Thymus (tissue), 11 donors: ENCODE results near the gene ENC1. TPM values are rescaled to one million over a fixed set of nuclear protein-coding genes. Genes with fewer than 3 reads are reported as not detected.

Source experiments
- DNase-seq, 9 donors: peaks; one replicate each; pipeline ENCODE4 v3.0.0-alpha.2; 2013; ENCODE audit warnings: low spot score in 9 of 9, low read depth in 6 of 9, missing footprints in 1 of 9
- H3K27ac ChIP-seq, 2 donors: one replicate each; pipeline ENCODE4 v1.5.1; 2013; ENCODE audit warnings: control low read depth in 1 of 2, low read depth in 1 of 2, low read length in 1 of 2, mild to moderate bottlenecking in 1 of 2, moderate library complexity in 1 of 2
- H3K27me3 ChIP-seq, 2 donors: one replicate each; pipeline ENCODE4 v1.5.1; 2013; ENCODE audit warnings: low read length in 1 of 2; ENCODE audit not compliant: control insufficient read depth in 2 of 2, insufficient read depth in 1 of 2
- H3K36me3 ChIP-seq, 2 donors: one replicate each; pipeline ENCODE4 v1.5.1; 2013; ENCODE audit warnings: low read length in 1 of 2, mild to moderate bottlenecking in 1 of 2, moderate library complexity in 1 of 2; ENCODE audit not compliant: control insufficient read depth in 2 of 2, insufficient read depth in 2 of 2
- H3K4me1 ChIP-seq, 2 donors: one replicate each; pipeline ENCODE4 v1.5.1; 2013; ENCODE audit warnings: low read length in 2 of 2; ENCODE audit not compliant: control insufficient read depth in 2 of 2, insufficient read depth in 2 of 2
- H3K4me3 ChIP-seq, 2 donors: one replicate each; pipeline ENCODE4 v1.5.1; 2013; ENCODE audit warnings: low read length in 2 of 2, control low read depth in 1 of 2, mild to moderate bottlenecking in 1 of 2
- H3K9me3 ChIP-seq, 2 donors: one replicate each; pipeline ENCODE4 v1.5.1; 2013; ENCODE audit warnings: low read length in 1 of 2, mild to moderate bottlenecking in 1 of 2; ENCODE audit not compliant: control insufficient read depth in 2 of 2, insufficient read depth in 1 of 2
- WGBS: extraction: QIAGEN DNeasy Blood & Tissue Kit; methylation state at CpG from one replicate; pipeline ENCODE4 v1.1.7; 2013; 5-methylcytosine and 5-hydroxymethylcytosine counted together
- polyA plus RNA-seq: library from polyadenylated mRNA; stranded (reverse); fragments of 200-250 nt; gene quantifications from one replicate; pipeline ENCODE4 v1.2.3, GENCODE V29; 2013
- total RNA-seq: library from RNA; stranded (reverse); fragments of 120-200 nt; gene quantifications from one replicate; pipeline ENCODE4 v1.2.4, GENCODE V29; 2013
- donor health status: healthy.

ENC1 gene
- total and polyA plus RNA-seq, 2 donors, result 5.9 to 8.4 TPM

GRCh38 chr5:74629326-74629725, 11.2 kb downstream of the ENC1 start:
- H3K27ac ChIP-seq, result no peak overlapping the region
- WGBS, result 94% methylated on average over 4 of the region's 4 CpGs
- no peak overlapping the region for H3K4me3 ChIP-seq
- peaks cover 6 to 25% of the 10 kb centered on the region in 2 donors for H3K4me1 ChIP-seq
- H3K9me3 ChIP-seq, result no peaks in the 10 kb centered on the region
- DNase-seq, result no peak
- H3K27me3 ChIP-seq, result no peaks in the 10 kb centered on the region
- H3K36me3 ChIP-seq, result peaks cover 5 to 38% of the 10 kb centered on the region in 2 donors

- Histone ChIP-seq H3K36me3 (peaks cover 3 to 32% of the 10 kb centered on the region in 2 donors), H3K27ac (no peak overlapping the region), H3K4me3 (no peak overlapping the region), H3K9me3 (no peaks in the 10 kb centered on the region), H3K4me1 (peaks cover 6 to 20% of the 10 kb centered on the region in 2 donors), H3K27me3 (no peaks in the 10 kb centered on the region)
- WGBS, result 95% methylated on average over 6 of the region's 6 CpGs
- DNase-seq, result no peak
Measured at GRCh38 chr5:74628359-74628758, 12.2 kb downstream of the ENC1 start.

- Histone ChIP-seq H3K4me1 (peaks cover 3 to 18% of the 10 kb centered on the region in 2 donors), H3K27ac (no peak overlapping the region), H3K27me3 (no peaks in the 10 kb centered on the region), H3K4me3 (no peak overlapping the region), H3K9me3 (no peaks in the 10 kb centered on the region), H3K36me3 (peaks cover 3 to 26% of the 10 kb centered on the region in 2 donors)
- DNase-seq, result no peak
- WGBS, result 94% methylated on average over 4 of the region's 4 CpGs
Measured at GRCh38 chr5:74627646-74628279, 12.8 kb downstream of the ENC1 start.

- Histone ChIP-seq H3K9me3 (no peaks in the 10 kb centered on the region), H3K4me3 (no peak overlapping the region), H3K36me3 (peaks cover 3 to 23% of the 10 kb centered on the region in 2 donors), H3K27me3 (no peaks in the 10 kb centered on the region), H3K4me1 (peaks cover 0 to 7% of the 10 kb centered on the region in 2 donors), H3K27ac (no peak overlapping the region)
- WGBS, result 96% methylated on average over 7 of the region's 7 CpGs
- DNase-seq, result no peak
Measured at GRCh38 chr5:74626386-74627222, 13.9 kb downstream of the ENC1 start.

- no peak for DNase-seq
- 80% methylated on average over 5 of the region's 5 CpGs for WGBS
Measured at GRCh38 chr5:74625742-74626241, 14.7 kb downstream of the ENC1 start.

GRCh38 chr5:74624931-74625505, 15.5 kb downstream of the ENC1 start:
- Histone ChIP-seq H3K4me1 (no peaks in the 10 kb centered on the region), H3K27me3 (no peaks in the 10 kb centered on the region), H3K36me3 (peaks cover 3 to 23% of the 10 kb centered on the region in 2 donors), H3K4me3 (no peak overlapping the region), H3K9me3 (no peaks in the 10 kb centered on the region), H3K27ac (no peak overlapping the region)
- no peak for DNase-seq
- WGBS, result 97% methylated on average over 8 of the region's 8 CpGs

More at GRCh38 chr5:74625742-74626241, 14.7 kb downstream of the ENC1 start:
- peaks cover 3 to 23% of the 10 kb centered on the region in 2 donors for H3K36me3 ChIP-seq
- H3K9me3 ChIP-seq, result no peaks in the 10 kb centered on the region
- no peaks in the 10 kb centered on the region for H3K4me1 ChIP-seq
- H3K27me3 ChIP-seq, result no peaks in the 10 kb centered on the region
- H3K4me3 ChIP-seq, result no peak overlapping the region
- no peak overlapping the region for H3K27ac ChIP-seq

GRCh38 chr5:74624501-74624900, 16.0 kb downstream of the ENC1 start:
- DNase-seq, result no peak
- WGBS, result 97% methylated on average over 4 of the region's 4 CpGs
- H3K27me3 ChIP-seq, result no peaks in the 10 kb centered on the region
- no peak overlapping the region for H3K27ac ChIP-seq
- H3K36me3 ChIP-seq, result peaks cover 2 to 21% of the 10 kb centered on the region in 2 donors
- H3K9me3 ChIP-seq, result no peaks in the 10 kb centered on the region
- no peak overlapping the region for H3K4me3 ChIP-seq
- H3K4me1 ChIP-seq, result no peaks in the 10 kb centered on the region

- Histone ChIP-seq H3K27me3 (no peaks in the 10 kb centered on the region), H3K36me3 (peaks cover 0 to 14% of the 10 kb centered on the region in 2 donors), H3K4me3 (no peak overlapping the region), H3K27ac (no peak overlapping the region), H3K4me1 (no peaks in the 10 kb centered on the region), H3K9me3 (no peaks in the 10 kb centered on the region)
- 96% methylated on average over 5 of the region's 5 CpGs for WGBS
- no peak for DNase-seq
Measured at GRCh38 chr5:74623748-74624408, 16.6 kb downstream of the ENC1 start.
